ENCODE measurements around the gene SRPRB.

SRPRB gene

GRCh38 chr3:133815386-133815785 lies 9.8 kb downstream of the SRPRB start:
- TF ChIP-seq TAF1 (IDR thresholded peaks at IDR 0.05; ENCODE audit: borderline replicate concordance, low read depth, low read length) (no peak), POLR2A (IDR thresholded peaks at IDR 0.05; ENCODE audit: low read depth, low read length) (no peak)
- FAIRE-seq (no peak), DNase-seq (ENCODE audit: insufficient read length) (no peak)

- no peak for FAIRE-seq
- no peak for DNase-seq (ENCODE audit: insufficient read length)
- TF ChIP-seq POLR2A (IDR thresholded peaks at IDR 0.05; ENCODE audit: low read depth, low read length) (no peak), TAF1 (IDR thresholded peaks at IDR 0.05; ENCODE audit: borderline replicate concordance, low read depth, low read length) (no peak), POLR2AphosphoS5 (IDR thresholded peaks at IDR 0.05; ENCODE audit: low read depth, low read length) (no peak)
Measured at GRCh38 chr3:133820129-133820528, 14.5 kb downstream of the SRPRB start.

GRCh38 chr3:133820889-133821675 lies 15.5 kb downstream of the SRPRB start:
- no peak for FAIRE-seq
- no peak for DNase-seq (ENCODE audit: insufficient read length)
- TF ChIP-seq POLR2AphosphoS5 (IDR thresholded peaks at IDR 0.05; ENCODE audit: low read depth, low read length) = peak; percentile 27; the same call in 1 of the 2 replicates
- peak; percentile 16; the same call in 1 of the 2 replicates for TF ChIP-seq POLR2A (IDR thresholded peaks at IDR 0.05; ENCODE audit: low read depth, low read length)
- TF ChIP-seq TAF1 (IDR thresholded peaks at IDR 0.05; ENCODE audit: borderline replicate concordance, low read depth, low read length) = no peak

DNA sequence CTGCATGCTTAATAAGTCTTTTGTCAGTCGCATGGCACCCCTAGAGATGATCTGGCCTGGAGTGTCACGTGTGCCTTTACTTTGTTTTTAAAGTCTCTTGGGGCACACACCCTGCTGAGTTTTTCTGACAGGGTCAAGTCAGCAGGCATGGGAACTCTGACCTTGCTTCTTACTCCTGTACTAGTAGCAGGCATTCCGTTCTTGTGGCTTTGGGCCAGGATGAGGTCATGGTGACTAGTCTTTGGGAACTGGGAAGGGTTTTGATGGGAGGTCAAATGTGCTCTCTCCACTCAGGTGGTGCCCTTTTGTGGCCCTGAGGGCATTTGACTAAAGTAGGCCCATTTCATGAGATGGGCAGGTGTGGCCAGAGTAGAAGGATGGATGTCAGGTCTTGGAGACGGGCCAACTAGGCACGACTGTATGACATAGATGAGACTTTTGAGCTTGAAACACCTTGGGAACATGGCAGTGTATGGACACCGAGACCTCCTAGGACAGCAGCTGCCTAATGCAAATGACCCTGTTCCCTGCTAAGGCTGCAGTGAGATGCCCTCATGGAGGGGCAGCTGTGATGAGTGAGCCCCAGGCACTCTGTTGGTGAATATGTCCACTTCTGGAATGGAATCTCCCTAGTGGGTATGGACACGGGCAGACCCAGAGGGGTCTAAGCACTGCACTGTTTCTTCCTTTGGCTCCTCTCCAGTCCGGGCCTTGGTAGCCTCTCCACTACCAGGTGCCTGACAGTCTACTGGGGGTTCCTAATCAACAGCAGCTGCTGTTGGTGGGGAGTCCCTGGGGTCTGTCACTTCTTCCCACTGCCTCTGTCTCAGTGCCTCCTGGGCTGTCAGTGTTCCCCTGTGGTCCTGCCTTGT lies 16.4 kb downstream of the SRPRB start:
- no peak for TF ChIP-seq POLR2A (IDR thresholded peaks at IDR 0.05; ENCODE audit: low read depth, low read length)
- TF ChIP-seq TAF1 (IDR thresholded peaks at IDR 0.05; ENCODE audit: borderline replicate concordance, low read depth, low read length) = no peak
- TF ChIP-seq POLR2AphosphoS5 (IDR thresholded peaks at IDR 0.05; ENCODE audit: low read depth, low read length) = 0 out of 2 replicates have a peak, but pooled peaks have one; percentile 23
- FAIRE-seq = no peak
- no peak for DNase-seq (ENCODE audit: insufficient read length)

GRCh38 chr3:133824961-133825485 lies 19.4 kb downstream of the SRPRB start:
- FAIRE-seq = no peak
- TF ChIP-seq POLR2A (IDR thresholded peaks at IDR 0.05; ENCODE audit: low read depth, low read length) (0 out of 2 replicates have a peak, but pooled peaks have one; percentile 28), POLR2AphosphoS5 (IDR thresholded peaks at IDR 0.05; ENCODE audit: low read depth, low read length) (no peak)
- no peak for DNase-seq (ENCODE audit: insufficient read length)

DNA sequence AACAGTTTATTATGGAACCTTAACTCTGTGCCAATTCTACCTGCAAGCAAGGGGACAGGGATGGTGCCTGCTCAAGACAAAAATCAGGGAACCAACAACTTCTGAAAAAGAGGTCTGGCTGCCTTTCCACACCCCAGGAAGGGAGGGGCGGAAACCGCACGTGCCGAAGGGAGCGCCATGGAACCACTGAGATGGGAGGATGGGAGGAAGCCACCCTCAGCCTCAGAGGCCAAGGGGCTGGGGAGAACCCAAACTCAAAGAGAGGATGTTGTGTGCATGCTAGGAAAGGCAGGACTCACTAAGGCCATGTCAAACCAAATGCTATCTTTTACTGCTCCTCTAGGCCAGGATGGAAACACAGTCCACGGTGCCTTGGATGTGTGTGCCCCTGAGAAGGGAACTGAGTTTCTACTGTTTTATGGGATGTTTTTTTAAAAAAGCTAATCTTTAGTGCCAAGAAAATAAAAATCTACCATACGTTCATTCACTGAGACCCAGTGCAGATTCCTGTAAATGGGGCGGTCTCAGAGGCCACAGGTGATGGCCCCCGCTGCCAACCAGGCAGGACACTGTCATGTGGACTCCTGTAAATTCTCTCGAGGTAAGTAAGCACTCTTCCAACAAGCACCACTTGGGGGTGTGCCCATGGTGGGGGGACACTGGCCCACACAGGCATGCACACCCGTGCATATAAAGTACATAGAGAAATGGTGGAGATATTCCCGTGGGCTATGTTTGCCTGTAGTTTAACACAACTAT lies 20.5 kb downstream of the SRPRB start:
- DNase-seq (ENCODE audit: insufficient read length) (no peak), FAIRE-seq (no peak)
- TF ChIP-seq POLR2A (IDR thresholded peaks at IDR 0.05; ENCODE audit: low read depth, low read length) (no peak), TAF1 (IDR thresholded peaks at IDR 0.05; ENCODE audit: borderline replicate concordance, low read depth, low read length) (no peak), POLR2AphosphoS5 (IDR thresholded peaks at IDR 0.05; ENCODE audit: low read depth, low read length) (no peak)

GRCh38 chr3:133827136-133827535 lies 21.5 kb downstream of the SRPRB start:
- TF ChIP-seq POLR2AphosphoS5 (IDR thresholded peaks at IDR 0.05; ENCODE audit: low read depth, low read length) (no peak), TAF1 (IDR thresholded peaks at IDR 0.05; ENCODE audit: borderline replicate concordance, low read depth, low read length) (no peak), POLR2A (IDR thresholded peaks at IDR 0.05; ENCODE audit: low read depth, low read length) (no peak)
- DNase-seq (ENCODE audit: insufficient read length) (no peak), FAIRE-seq (no peak)

GRCh38 chr3:133827684-133828083 lies 22.1 kb downstream of the SRPRB start:
- TF ChIP-seq POLR2A (IDR thresholded peaks at IDR 0.05; ENCODE audit: low read depth, low read length) (no peak), TAF1 (IDR thresholded peaks at IDR 0.05; ENCODE audit: borderline replicate concordance, low read depth, low read length) (no peak), POLR2AphosphoS5 (IDR thresholded peaks at IDR 0.05; ENCODE audit: low read depth, low read length) (no peak)
- no peak for DNase-seq (ENCODE audit: insufficient read length)
- no peak for FAIRE-seq

DNA sequence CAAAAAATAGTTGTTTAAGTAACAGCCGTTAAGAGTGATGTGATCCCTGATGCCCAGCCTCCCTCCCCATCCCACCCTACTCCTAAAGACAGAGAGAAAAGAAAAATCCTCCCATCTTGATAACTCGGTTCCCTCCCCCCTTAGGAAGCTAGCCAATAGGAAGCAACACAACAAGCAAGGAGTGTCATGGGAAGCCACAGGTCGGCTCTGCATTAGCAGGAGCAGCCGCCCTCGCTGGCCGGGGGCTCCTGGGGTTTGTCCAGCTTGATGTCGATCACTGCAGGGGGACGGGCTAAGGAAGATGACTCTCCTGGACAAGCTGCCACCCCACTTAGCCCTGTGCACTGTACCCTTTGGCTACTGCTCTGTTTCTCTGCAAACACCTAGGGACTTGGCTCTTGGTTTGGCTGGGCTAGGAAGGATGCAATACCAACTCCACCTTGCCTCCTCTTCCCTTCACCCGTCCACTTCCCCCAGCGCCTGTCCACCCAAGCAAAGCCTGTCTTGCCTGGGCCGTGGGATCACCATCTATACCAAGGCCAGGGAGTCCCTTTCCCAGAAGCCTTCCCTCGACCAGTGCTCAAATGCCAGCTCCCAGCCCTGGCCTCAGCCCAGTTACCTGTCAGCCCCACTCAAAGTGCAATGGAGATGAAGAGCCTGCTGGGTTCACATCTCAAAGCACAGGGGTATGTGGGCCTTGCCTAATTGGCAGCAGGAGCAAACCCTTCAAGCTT lies 23.1 kb downstream of the SRPRB start:
- TF ChIP-seq POLR2AphosphoS5 (IDR thresholded peaks at IDR 0.05; ENCODE audit: low read depth, low read length) (no peak), POLR2A (IDR thresholded peaks at IDR 0.05; ENCODE audit: low read depth, low read length) (no peak), TAF1 (IDR thresholded peaks at IDR 0.05; ENCODE audit: borderline replicate concordance, low read depth, low read length) (no peak)
- DNase-seq (ENCODE audit: insufficient read length) (no peak), FAIRE-seq (no peak)

DNA sequence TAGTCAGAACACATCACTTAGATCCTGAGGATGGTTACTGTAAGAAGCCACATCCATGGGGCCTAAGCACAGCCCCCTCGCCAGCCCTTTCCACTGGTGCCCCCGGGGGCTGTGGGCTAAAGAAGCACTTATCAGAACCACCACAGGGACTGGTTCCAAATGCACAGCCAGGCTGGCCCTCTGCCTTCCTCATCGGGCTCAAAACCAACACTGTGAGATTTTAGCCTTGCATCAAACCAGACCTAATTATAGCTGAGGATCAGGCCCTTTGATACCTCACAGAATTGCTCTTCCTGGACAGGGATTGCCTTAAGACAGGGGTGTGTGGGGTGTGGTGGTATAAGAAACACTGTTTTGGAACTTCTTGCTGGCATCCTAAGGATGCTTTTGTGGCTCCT lies 23.7 kb downstream of the SRPRB start:
- TF ChIP-seq TAF1 (IDR thresholded peaks at IDR 0.05; ENCODE audit: borderline replicate concordance, low read depth, low read length) = no peak
- no peak for TF ChIP-seq POLR2AphosphoS5 (IDR thresholded peaks at IDR 0.05; ENCODE audit: low read depth, low read length)
- TF ChIP-seq POLR2A (IDR thresholded peaks at IDR 0.05; ENCODE audit: low read depth, low read length) = no peak
- DNase-seq (ENCODE audit: insufficient read length) (no peak), FAIRE-seq (no peak)
